ENCODE data around the gene TRABD.
A peak's percentile ranks its signal among the peaks of the same experiment; 100 is the strongest.
"Not testable (repeated sequence)": the region's sequence is repeated elsewhere in the genome, so short reads cannot be mapped to it uniquely, and the experiment has no call there.

Gene TRABD

DNA sequence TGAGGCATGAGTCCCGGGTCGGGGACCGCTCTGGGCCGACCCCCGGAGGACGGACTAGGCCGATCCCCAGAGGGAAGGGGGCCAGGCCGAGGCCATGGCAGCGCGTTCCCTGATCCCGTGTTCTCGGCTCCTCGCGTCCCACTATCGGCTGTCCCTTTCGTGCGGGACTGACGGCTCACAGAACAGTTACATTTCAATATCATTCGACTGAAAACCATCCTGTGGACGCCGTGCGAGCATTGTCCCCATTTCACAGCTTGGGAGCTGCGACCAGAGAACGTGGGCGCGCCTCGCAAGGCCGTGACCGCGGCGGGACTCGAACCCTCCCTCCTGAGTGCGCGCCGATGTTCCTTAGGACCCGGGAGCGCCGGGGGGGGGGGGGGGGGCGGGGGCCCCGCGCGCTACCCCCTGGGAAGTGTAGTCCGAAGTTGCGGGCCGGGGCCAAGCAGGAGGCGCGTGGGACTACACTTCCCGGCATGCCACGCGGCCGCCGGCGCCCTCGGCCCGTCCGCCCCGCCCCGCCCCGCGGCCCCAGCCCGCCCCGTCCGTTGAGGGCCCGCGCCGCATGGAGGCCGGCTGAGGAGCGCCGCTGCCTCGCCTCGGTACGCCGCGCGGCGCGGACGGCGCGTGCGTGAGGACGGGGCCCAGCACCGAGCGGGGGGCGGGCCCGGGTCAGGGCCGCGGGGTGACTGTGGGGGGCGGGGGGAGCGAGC is at the start of gene TRABD:
TRABD (plus strand) TSS at position 539 of the 713 bp plus-strand sequence. CDS start 7,148 bp downstream, outside the sequence.
- DNase-seq (ENCODE audit: low spot score) = peak; percentile 93

DNA sequence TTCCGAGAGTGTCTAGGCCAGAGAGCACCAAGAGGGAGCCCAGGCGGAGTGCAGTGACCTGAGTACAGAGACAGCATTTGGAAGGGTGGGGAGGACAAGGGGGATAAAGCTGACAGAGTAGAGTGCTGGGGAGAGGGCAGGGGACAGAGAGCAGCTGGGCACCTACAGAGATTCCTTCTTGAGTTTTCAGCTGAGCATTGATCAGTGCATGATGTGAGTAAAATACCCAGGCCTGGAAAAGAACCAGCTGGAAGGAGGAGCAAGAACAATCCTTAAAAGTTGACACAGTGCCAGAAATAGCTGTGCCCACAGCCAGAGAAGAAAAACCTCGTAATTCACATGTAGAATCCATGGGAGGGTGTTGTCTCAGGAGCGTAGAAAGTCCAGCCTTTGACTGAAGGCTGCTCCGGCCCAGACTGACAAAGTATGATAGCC is 49.1 kb upstream of the TRABD start:
- no peak for DNase-seq (ENCODE audit: low spot score)

- not testable (repeated sequence) for DNase-seq (ENCODE audit: low spot score)
Measured at GRCh38 chr22:50137277-50137676, 48.4 kb upstream of the TRABD start.

DNA sequence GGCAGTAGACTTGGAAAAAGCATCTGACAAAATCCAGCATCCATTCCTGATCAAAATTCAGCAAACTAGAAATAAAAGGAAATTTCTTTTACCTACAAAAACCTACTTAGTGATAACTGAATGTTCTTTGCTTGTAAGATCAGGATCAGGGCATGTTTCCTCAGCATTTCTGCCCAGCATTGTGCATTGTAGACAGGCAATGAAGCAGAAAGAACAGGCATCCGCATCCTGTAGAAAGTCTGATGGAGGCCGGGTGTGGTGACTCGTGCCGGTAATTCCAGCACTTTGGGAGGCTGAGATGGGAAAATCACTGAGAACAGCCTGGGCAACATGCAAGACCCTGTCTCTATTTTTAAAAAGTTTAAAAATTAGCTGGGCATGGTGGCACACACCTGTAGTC is 47.7 kb upstream of the TRABD start:
- no peak for DNase-seq (ENCODE audit: low spot score)

DNA sequence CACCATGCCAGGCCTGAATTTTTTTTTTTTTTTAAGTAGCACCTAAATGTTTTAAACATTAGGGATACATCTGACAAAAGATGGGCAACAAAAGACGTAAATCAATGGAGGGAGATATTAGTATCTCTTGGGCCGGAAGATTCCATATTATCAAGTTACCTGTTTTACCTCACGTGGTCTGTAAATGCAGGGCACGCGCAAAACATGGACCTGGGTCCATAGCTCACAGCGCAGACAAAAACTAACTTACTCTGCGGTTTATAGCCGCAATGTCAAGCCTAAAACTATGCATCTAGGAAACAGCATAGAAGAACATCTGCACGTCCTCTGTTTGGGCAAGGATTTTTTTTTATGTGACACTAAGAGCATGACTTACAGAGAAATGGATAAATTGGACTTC is 46.7 kb upstream of the TRABD start:
- no peak for DNase-seq (ENCODE audit: low spot score)

GRCh38 chr22:50139843-50140415 is 45.8 kb upstream of the TRABD start:
- DNase-seq (ENCODE audit: low spot score) = no peak

DNA sequence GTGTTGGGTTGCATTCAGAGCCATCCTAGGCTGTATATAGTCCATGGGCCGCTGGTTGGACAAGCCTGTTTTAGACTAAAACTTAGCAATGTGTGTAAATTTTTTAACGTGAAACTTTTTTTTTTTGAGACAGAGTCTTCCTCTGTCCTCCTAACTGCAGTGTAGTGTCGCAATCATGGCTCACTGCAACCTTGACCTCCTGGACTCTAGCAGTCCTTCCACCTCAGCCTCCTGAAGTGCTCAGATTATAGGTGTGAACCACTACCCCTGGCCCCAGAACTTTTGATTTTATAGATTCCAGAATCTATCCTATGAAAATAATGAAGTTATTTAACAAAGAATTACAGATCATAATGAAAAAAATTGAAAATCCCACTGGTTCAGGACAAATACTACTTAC is 45.1 kb upstream of the TRABD start:
- no peak for DNase-seq (ENCODE audit: low spot score)

DNA sequence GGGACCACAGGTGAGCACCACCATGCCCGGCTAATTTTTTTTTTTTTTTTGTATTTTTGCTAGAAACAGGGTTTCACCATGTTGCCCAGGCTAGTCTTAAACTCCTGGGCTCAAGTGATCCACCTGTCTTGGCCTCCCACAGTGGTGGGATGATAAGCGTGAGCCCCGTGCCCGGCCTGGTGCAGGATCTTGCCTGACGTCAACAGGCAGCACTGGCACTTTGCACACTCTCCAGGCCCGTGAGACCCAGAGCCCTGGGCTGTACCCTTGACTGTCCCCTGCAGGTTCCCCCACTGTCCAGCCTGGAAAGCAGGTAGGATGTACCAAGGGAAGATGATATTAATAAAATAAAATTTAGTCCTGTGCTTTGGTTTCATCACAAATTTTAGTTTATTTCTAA is 44.3 kb upstream of the TRABD start:
- no peak for DNase-seq (ENCODE audit: low spot score)

- no peak for DNase-seq (ENCODE audit: low spot score)
Measured at GRCh38 chr22:50141891-50142363, 43.8 kb upstream of the TRABD start.

DNA sequence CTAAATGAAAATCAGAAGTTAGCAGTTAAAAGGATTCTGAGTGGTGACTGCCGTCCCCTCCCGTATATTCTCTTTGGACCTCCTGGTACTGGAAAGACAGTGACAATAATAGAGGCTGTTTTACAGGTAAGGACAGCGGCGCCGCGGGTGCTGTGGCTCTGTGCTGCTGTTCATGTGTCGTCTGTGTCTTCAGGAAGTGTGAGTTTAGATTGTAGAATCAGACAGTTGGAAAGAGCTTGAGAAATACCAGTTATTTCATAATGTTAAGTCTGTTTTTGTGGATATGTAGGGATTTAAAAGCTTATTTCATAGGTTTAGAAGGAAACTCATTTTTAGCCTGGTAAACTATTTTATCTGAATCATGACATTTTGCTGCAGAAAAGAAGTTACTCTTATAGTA is 42.6 kb upstream of the TRABD start:
- DNase-seq (ENCODE audit: low spot score) = no peak

DNA sequence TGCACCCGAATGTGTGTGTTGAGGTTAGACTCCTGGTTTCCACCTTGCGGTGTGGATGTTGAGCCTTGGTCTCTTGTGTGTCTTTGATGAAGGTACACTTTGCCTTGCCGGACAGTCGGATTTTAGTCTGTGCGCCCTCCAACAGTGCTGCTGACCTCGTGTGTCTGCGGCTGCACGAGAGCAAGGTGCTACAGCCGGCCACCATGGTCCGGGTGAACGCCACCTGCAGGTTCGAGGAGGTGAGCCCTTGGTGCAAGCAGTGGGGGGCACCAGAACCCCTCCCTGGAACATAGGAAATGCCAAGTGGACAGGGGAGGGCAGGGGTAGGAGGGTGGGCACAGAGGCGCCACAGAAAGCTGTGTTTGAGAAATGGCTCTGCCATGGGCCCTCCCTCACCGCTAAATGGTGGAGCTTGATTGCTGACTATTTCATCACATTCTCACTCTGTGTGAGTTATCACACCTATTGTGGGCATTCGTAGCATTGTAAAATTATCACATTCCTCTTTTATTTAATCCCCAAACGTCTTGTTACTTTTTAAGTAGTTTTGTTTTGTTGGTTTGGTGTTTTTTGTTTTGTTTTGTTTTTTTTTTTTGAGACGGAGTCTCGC is 41.6 kb upstream of the TRABD start:
- DNase-seq (ENCODE audit: low spot score) = no peak

DNA sequence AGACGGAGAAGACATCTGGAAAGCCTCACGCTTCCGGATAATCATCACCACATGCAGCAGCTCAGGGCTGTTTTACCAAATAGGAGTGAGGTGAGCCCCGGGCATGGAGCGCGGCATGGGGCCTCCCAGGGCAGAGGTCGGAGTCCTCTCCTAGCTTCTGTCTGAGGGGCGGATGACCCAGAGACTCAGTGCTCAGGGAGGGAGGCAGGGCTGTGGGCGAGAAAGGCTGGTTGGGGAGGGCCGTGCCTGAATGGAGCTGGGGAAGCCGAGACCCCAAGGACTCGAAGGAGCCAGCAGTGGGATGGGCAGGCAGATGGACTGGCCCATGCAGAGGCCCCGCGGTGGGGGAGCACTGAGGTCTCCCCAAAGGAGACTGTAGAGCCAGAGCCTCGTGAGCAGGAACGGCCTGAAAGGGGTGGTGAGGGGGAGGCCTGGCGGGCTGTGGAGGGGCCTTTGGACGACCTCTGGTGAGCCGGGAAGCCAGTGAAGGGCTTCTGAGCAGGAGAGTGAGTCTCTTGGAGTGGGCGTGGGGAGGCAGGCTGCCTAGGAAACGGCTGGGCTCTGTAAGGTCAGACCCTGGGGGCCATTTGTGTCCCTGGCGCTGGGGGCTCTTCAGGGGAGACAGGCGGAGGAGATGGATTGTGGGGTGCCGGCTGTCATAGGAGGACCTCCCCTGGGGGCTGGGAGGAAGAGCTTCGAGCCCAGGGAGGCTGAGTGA is 39.8 kb upstream of the TRABD start:
- DNase-seq (ENCODE audit: low spot score) = no peak

DNA sequence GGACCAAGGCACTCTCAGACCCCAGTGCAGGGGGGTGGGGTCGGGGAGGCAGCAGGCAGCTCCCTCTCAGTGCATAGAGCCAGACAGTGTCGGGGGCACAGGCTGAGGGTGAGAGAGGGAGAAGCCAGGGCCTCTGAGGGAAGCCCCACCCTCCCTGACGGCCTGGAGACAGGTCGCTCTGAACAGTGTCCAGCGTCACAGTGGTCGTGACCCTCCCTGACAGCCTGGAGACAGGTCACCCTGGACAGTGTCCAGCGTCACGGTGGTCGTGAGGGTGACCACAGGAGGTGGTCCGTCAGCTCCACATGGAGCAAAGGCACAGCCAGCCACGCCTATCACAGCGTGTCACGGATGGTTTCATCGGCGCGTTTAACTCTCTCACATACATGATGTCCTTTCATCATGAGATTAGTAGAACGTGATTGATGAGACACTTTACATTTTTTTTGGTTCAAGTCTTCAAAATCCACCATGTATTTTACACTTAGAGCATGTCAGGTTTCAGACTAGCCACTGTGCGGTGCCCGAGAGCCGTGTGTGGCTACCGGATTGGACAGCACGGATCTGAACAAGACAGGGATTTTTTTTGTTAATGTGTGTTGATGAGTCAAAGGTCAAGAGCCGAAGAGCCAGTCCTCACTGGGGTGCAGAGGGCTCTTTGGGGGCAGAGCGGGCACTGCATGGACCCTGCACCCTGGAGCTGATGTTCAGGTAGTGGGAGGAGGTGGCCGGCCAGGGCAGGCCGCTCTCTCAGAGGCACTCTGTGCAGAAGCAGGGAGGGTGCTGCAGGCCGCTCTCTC is 39.1 kb upstream of the TRABD start:
- DNase-seq (ENCODE audit: low spot score) = peak; percentile 92

- DNase-seq (ENCODE audit: low spot score) = not testable (repeated sequence)
Measured at GRCh38 chr22:50147258-50148165, 38.2 kb upstream of the TRABD start.

DNA sequence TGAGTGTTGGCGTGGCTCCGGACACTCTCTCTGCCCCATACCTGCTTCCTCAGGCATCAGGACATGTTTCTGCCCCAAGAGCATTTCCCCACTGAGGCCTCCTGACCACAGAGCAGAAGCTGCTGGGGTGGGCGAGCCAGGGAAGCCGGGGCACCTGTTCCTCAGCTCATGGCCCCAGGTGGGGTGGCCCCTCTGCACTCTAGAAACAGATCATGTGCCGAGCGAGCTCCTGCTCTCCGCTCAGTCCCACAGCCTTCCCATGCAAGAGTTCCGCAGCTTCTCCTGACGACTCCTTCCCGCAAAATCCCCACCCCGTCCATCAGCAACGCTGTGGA is 37.6 kb upstream of the TRABD start:
- no peak for DNase-seq (ENCODE audit: low spot score)

DNA sequence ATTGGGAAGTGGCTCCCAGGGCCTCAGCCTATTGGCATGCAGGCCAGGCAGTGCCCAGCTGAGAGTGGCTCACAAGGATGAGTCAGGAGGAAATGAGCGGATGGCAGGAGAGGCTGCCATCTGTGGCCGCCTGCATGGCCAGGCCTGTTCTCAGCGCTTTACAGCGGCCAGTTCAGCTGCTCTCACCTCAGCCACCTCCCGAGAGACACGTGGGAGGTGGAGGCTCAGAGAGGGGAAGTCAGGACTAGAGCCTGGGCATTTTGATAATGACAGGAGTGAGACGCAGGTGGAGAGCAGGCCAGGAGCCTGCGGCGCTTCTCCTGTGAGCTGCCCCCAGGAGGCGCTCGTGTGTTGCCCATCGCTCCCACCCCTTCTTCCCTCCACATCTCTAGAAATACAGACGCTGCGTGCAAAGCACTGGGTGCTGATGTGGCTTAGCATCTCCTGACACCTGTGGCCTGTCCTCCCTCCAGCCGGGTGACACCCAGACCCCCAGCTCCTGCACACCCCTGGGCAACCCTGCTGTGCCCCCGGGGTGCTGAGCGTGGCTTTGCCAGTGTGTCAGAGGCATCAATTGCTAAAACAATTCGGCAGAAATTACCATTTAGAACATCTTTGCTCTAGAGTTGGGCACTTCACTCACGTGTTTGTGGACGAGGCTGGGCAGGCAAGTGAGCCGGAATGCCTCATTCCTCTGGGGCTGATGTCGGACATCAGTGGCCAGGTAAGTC is 36.6 kb upstream of the TRABD start:
- peak; percentile 52 for DNase-seq (ENCODE audit: low spot score)

- DNase-seq (ENCODE audit: low spot score) = no peak
Measured at GRCh38 chr22:50150161-50151129, 35.3 kb upstream of the TRABD start.

GRCh38 chr22:50151571-50152537 is 33.9 kb upstream of the TRABD start:
- no peak for DNase-seq (ENCODE audit: low spot score)

Measured in Ammon's horn (tissue), 1 donor.